ENCODE results near the gene CENPX. TPM values are rescaled to one million over a fixed set of nuclear protein-coding genes. Genes with fewer than 3 reads are reported as not detected.

The CENPX gene
- total and polyA plus RNA-seq, 2 of the 13 experiments (the other 11 are each of a cell fraction or from before 2014, with no cell fraction given) = 92.7 to 170 TPM

DNA sequence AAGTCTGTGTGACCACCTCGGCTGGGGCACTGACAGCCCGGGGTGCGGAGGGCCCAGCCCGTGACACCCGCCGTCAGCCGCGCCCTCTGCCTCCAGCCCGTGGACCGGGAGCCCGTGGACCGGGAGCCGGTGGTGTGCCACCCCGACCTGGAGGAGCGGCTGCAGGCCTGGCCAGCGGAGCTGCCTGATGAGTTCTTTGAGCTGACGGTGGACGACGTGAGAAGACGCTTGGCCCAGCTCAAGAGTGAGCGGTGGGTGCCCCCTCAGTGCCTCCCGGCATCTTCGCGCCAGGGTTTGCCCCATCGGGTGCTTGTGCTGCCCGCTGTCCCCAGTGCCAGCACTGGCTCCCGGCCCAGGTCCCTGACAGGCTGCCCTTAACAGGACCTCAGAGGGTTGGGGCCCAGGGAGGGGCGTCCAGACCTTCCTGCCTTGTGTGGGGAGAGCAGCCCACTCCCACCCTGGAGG lies 13.7 kb downstream of the CENPX start (continued):
- TF ChIP-seq ARID4A (CRISPR knock-in tag; IDR thresholded peaks at IDR 0.05; ENCODE audit: borderline replicate concordance) = no peak
- TF ChIP-seq PTBP1 (IDR thresholded peaks at IDR 0.05; ENCODE audit: low read depth, low read length, poor library complexity, severe bottlenecking) = peak; percentile 36
- no peak for TF ChIP-seq RFXAP (CRISPR knock-in tag; IDR thresholded peaks at IDR 0.05; ENCODE audit: borderline replicate concordance)
- no peak for TF ChIP-seq ZNF124 (CRISPR knock-in tag; IDR thresholded peaks at IDR 0.05)
- TF ChIP-seq HOMEZ (CRISPR knock-in tag; IDR thresholded peaks at IDR 0.05; ENCODE audit: low read depth) = no peak
- TF ChIP-seq, protein P1, sequence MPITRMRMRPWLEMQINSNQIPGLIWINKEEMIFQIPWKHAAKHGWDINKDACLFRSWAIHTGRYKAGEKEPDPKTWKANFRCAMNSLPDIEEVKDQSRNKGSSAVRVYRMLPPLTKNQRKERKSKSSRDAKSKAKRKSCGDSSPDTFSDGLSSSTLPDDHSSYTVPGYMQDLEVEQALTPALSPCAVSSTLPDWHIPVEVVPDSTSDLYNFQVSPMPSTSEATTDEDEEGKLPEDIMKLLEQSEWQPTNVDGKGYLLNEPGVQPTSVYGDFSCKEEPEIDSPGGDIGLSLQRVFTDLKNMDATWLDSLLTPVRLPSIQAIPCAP (CRISPR knock-in tag; IDR thresholded peaks at IDR 0.05; ENCODE audit: low read depth) = no peak
- no peak for TF ChIP-seq ZNF557 (CRISPR knock-in tag; IDR thresholded peaks at IDR 0.05)
- no peak for TF ChIP-seq ZFX (CRISPR knock-in tag; IDR thresholded peaks at IDR 0.05; ENCODE audit: low read depth)
- TF ChIP-seq CENPX (CRISPR knock-in tag; IDR thresholded peaks at IDR 0.05) = no peak
- TF ChIP-seq ZC3H13 (CRISPR knock-in tag; IDR thresholded peaks at IDR 0.05) = no peak
- TF ChIP-seq ZNF354B (CRISPR knock-in tag; IDR thresholded peaks at IDR 0.05) = no peak
- TF ChIP-seq, protein P2, sequence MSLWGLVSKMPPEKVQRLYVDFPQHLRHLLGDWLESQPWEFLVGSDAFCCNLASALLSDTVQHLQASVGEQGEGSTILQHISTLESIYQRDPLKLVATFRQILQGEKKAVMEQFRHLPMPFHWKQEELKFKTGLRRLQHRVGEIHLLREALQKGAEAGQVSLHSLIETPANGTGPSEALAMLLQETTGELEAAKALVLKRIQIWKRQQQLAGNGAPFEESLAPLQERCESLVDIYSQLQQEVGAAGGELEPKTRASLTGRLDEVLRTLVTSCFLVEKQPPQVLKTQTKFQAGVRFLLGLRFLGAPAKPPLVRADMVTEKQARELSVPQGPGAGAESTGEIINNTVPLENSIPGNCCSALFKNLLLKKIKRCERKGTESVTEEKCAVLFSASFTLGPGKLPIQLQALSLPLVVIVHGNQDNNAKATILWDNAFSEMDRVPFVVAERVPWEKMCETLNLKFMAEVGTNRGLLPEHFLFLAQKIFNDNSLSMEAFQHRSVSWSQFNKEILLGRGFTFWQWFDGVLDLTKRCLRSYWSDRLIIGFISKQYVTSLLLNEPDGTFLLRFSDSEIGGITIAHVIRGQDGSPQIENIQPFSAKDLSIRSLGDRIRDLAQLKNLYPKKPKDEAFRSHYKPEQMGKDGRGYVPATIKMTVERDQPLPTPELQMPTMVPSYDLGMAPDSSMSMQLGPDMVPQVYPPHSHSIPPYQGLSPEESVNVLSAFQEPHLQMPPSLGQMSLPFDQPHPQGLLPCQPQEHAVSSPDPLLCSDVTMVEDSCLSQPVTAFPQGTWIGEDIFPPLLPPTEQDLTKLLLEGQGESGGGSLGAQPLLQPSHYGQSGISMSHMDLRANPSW (CRISPR knock-in tag; IDR thresholded peaks at IDR 0.05; ENCODE audit: borderline replicate concordance) = no peak
- no peak for TF ChIP-seq ZNF513 (CRISPR knock-in tag; conservative IDR thresholded peaks at IDR 0.05)
- TF ChIP-seq ZNF280B (CRISPR knock-in tag; IDR thresholded peaks at IDR 0.05; ENCODE audit: borderline replicate concordance) = no peak
- no peak for TF ChIP-seq ZNF75D (CRISPR knock-in tag; IDR thresholded peaks at IDR 0.05; ENCODE audit: borderline replicate concordance)
- TF ChIP-seq REPIN1 (CRISPR knock-in tag; IDR thresholded peaks at IDR 0.05; ENCODE audit: borderline replicate concordance, low read depth) = no peak
- no peak for TF ChIP-seq TGIF2 (CRISPR knock-in tag; IDR thresholded peaks at IDR 0.05)

All from HepG2 (cell line).